Lung microvascular endothelial cell (primary cell): Measurements from ENCODE around the gene PLCB2. TPM values are rescaled to one million over a fixed set of nuclear protein-coding genes. Genes with fewer than 3 reads are reported as not detected.
A peak's percentile ranks its signal among the peaks of the same experiment; 100 is the strongest.

Experiments used
- DNase-seq, 2 donors: peaks; one replicate each; pipeline versions ENCODE4 v3.0.0 to v3.0.0-alpha.2; 2010; ENCODE audit warnings: low read depth in 2 of 2
- total RNA-seq: library from RNA; depleted of rRNA; stranded (reverse); fragments of >200 nt; gene quantifications from 2 replicates; pipeline ENCODE4 v1.2.1, GENCODE V29; 2014

The PLCB2 gene
- total RNA-seq, 1 donor from 2014 or later = under 0.01 TPM

DNA sequence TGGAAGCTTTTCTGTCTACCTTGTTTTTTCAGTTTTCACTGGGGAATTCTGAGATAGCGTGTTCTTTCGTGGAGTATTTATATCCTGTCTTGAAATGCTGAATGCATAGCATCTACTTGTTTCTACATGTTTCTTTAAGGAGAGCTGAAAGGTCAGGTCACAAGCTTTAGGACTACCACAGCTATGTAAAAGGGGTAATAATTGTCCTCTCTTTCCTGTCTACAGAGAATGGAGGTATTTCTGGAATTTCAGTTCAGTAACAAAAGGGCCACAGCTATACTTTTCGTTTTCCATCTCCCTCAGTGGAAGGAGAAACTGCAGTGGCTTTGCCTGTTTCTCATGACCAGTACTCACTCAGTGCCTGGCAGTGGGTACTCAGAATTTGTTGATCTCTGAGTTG, 20.4 kb upstream of the PLCB2 start:
- peak in 1 of 2 donors; percentile 37 for DNase-seq

DNA sequence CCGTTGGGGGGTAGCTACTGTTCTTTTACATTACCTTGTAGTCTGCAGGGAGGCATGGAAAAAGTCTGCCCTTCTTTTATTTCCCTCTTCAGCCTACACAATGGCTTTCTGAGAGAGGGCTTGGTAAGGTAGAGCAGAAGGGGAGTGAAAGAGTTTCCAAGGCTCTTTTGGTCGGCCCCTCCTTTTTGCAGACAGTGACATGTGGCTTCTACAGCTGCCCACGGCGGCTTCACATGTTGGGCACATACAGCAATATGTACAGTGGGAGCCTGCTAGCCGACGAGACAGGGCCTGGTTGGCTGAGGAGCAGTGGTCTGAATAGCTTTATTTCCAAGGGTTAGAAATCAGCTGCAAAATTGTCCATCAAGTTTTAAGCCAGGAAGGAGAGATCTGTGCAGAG, 19.7 kb upstream of the PLCB2 start:
- no peak for DNase-seq

DNA sequence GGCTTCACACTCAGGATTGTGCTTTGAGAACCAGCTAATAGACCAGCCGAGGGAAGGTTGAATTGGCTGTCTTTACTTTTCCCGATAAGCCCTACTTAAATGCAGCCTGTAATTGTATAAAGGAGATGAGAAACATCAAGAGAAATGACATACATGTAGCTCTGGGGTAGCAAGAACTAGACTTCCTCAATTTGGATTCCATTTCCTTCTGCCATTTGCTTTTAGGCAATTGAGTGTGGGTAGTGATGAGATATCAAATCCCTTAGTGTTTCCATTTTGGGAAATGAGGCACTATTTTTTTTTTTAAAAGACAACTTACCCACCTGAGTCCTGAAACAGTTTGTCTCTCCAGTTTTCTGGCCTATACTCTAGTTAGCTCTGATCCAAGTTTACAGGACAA, 18.0 kb upstream of the PLCB2 start:
- DNase-seq = no peak

DNA sequence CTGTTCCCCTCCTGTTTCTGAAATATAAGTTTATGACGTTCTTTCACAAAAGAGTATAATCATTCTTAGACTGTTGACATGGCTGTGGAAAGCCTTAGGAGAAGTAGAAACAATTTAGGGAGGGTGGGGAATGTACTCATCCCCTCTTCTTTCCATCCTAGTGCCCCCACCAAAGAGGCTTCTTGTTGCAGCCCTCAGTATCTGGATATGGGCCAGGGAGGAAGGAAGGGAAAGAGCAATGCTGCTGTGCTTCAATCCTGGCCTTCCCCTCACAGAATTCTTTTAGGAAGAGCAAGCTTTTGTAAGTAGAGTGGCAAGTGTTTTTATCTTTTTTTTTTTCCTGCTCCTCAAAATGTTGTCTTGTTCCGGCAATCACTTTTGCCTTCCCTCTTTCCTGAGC, 17.5 kb upstream of the PLCB2 start:
- DNase-seq = peak; percentile 49 to 56

DNA sequence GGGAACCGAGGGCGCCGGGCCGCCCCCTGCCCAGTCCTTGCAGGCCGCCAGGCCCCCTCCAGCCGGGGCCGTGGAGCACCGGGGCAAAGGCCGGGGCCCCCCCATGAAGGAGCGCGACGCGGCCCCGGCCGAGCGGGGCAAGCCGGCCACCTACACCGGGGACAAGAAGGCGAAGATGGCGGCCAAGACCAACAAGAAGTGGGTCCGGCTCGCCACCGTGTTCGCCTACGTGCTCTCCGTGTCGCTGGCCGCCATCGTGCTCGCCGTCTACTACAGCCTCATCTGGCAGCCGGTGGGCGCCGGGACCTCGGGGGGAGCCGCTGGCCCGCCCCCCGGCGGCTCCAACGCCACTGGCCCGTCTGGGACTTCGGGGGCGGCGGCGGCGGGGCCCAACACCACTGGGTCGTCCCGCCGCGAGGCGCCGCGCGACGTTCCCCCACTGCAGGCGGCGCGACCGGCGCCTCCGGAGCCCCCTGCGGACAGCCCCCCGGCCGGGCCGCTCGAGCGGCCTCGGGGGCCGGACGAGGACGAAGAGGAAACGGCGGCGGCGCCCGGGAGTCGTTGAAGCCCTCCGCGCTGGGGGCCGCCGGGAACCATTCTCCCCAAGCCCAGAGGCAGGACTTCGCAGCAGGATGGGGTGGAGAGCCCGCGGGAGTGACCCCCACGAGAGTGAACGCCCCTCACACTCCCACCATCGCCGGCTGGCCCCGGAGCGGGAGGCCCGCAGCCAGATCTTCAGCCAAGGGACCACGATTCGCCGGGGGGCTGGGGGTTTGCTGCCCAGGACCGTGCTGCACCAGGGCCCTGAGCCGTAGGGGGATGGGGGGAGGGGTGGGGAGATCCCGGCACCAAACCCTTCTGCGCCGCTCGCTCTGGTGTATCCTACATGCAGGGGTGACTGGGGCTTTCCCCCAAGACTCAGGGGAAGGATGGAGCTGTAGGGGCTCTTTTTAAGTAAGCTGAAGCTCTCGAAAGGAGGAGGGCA, 16.5 kb upstream of the PLCB2 start:
- DNase-seq = peak; percentile 38 to 44

DNA sequence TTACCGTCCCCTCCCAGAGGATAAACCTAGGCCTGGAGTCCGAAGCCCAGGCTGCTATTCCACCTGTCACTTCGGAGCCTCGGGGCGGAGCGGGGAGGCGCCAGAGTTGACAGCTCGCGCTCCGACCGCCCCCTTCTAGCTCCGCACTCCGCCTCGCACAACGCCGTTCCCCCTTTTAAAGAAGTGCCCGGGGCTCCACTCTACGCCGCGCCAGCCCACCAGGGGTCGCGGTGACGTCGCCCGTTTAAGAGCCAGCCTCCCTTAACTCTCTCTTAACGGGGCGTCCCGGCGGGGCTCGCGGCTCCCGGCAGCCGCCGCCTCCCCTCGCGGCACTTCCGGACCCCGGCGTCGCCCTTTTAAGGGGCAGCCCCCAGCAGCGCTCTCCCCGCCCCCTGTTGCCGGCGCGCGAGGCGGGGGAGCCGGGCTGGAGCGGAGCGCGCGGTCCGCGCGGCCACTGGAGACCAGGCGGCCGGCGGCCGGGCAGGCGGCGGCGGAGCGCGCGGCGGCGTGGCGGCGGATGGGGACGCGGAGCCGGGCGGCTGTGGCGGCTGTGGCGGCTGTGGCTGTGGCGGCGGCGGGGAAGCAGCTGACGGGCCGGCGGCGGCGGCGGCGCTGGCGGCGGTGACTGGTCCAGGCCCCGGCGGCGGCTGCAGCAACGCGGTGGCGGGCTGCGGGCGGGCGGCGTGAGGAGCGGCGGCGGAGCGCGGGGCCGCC, 15.7 kb upstream of the PLCB2 start, which contains the start of gene INAFM2:
TSS of gene INAFM2 (plus strand) at position 454 of the 714 bp plus-strand sequence. CDS start 364 bp downstream, outside the sequence.
- peak; percentile 97 to 98 for DNase-seq

DNA sequence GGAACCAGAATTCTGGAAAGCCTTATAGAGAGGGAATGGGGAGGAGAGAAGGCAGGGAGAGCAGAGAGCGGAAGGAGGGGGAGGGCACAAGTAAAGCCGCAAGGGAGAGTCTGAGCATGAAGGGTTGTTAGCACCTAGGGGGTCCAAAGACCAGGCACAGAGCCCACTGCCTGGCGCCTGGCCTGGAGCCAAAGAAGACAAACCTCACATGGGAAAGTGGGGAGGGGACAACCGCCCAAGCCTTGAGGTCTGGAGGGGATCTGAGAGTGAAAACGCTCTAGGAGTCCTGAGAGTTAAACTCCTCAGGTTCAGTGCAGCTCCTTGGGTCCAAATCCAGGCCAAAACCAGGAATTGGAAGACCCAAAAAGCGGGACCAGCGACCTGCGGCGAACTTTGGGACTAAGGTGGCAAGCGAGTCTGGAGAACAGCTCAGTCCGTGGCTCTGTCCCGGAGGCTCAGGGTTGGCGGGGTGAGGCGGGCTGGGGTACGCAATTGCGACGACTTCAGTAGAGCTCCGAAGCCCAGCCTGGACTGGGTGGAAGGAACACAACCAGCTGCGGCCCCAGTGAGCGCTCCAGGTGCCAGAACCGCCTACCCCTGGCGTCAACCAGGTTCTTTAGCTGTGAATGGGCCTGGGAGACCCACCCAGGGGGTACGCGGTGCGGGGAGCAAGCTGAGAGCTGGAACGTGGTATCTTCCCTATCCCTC, 14.9 kb upstream of the PLCB2 start:
- DNase-seq = no peak

DNA sequence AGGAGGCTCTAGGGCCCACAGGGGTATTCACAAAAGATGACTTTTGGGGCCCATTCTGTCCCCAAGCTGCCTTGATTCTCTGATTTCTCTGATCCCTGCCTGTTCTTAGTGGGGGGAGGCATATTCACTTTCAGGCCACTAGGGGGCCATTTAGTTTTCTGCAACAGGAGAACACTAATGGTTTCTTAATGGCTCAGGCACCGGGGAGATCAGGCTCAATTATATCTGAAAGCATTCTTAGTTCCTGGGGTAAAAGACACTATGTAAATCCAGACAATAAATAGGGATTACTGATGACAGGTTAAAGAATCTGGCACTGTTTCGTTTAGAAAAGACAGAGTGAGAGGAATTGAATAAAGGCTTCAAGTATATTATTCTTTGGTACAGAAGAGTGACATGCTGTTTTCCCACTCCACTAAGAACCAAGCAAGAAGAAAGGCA, 13.2 kb upstream of the PLCB2 start:
- DNase-seq = peak; percentile 71 to 74

DNA sequence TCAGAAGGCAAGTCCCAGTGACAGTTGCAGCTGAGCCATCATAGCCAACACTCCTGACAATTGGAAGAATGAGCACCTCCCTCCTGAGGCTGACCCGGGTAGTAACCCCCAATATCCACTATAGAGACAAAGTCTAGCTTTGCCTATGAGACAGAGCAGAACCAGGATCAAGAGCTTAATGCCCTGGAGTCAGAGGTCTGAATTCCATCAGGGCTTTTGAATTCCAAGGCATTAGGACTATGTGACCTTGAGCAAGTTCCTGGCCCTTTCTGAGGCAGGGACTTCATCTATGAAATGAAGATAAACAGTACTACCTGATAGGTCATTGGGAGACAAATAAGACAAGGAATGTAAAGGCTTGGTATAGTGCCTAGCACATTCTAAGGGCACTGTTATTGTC, 12.7 kb upstream of the PLCB2 start:
- DNase-seq = no peak

DNA sequence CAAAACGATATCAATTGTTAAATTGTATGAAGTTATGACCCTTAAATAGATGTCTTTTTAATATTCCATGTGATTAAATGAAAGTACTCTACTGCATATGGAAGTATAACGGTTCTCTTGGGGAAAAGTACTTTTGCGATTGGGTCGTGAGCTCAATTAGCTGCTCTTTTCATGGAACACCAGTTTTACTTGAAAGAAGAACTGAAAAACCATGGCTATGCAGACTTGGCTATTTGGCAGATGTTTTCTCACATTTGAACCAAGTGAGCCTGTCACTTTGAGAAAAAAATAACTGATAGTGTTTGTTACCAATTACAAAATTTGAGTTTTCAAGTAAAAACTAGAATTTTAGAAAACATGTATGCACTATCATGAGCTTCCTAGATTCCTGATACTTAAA, 9.8 kb upstream of the PLCB2 start:
- no peak for DNase-seq

DNA sequence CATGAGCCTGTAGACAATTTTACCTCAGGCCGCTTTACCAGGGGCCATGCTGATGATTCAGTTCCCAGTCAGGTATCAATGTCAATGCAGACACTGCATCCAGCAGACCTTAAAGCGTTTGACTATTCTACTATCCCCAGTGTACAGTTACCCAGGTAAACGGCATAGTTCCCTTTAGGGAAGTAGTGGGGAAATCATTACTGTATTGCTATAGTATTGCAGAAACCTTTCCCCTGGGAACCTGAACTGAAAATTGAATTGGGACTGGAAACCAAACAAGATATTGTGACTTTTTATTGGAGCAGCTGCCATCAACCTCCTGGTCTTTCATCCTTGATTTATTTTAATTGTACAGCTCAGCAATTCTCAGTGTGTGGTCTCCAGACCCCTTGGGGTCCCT, 9.2 kb upstream of the PLCB2 start:
- DNase-seq = no peak

DNA sequence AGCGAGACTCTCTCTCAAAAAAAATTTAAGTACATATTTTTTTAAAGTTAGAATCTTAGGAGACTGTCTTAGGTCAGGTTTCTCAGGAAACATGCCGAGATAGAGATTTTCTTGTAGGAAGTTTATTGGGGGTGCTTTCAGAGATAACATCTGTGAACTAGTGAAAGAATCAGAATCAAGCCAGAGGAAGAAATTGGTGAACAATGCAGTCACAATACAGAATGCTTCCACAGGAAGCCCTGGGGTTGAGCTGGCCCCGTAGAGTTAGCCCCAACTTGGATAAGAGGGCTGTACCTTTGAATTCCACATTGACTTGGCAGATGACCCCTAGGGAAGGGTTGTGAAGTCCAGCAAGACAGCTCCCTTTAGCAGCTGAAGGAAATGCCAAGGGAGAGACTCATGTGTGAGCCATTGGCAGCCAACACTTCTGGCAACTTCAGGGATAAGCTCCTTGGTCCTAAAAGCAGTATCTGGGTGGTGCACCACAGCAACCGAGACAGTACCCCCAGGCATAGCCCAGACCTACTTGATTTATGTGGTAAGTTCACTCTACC, 7.1 kb upstream of the PLCB2 start:
- DNase-seq = peak in 1 of 2 donors; percentile 78

DNA sequence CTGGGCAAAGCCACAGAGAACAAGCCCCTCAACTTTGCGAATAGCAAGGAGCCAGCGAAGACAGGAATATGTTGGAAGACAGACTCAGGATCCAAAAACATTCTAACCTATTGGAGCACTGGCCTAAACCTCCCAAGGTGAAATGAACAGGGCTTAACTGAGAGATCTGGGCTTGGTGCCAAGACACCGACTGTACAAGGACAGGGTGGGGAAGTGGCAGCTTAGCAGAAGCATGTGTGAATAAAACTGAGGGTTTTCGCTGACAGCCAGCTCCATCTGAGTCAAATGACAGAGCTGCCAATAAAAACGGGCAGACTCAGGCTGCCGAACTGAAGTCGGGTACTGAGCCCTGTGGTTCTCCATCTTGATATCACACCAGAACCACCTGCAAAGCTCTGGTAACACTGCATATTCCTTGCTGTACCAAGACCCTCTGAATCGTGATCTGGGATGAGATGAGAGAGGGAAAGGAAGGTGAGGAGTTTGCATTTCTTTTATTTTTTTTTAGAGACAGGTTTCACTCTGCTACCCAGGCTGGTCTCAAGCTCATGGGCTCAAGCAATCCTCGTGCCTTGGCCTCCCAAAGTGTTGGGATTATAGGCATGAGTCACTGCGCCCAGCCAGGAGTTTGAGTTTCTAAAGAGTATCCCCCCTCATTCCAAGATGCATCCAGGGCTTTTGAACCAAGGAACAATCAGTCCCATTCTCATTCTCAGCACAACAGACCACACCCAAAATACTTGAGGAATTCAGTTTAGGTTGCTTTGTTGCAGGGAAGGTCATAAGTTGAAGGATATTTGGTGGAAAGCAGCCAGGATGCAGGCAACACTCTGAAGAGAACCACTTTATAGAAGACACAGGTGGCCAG, 6.0 kb upstream of the PLCB2 start:
- peak; percentile 41 to 58 for DNase-seq

DNA sequence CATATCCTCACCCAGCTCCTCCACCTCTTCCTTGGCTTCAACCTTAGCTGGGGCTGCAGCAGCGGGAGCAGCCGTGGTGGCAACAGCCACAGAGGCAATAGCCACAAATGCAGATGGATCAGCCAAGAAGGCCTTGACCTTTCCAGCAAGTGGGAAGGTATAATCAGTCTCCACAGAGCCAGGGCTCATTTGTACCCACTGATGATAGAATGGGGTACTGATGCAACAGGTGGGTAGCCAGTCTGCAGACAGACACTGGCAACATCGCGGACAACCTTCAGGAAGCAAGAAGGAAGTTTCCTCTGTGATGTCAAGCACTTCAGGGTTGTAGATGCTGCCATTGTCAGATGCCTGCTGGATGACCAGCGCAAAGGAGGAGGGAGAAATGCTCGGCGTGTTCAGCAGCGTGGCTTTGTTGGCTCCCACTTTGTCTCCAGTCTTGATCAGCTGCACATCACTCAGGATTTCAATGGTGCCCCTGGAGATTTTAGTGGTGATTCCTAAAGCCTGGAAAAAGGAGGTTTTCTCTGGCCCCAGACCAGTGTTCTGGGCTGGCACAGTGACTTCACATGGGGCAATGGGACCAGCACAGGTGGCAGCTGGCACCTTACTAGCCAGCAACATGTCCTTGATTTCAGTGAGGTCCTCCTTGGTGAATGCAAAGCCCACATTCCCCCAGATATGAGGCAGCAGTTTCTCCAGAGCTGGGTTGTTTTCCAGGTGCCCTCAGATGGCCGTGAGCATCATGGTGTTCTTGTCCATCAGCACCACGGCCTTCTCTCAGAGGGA, 4.8 kb upstream of the PLCB2 start:
- no peak for DNase-seq

DNA sequence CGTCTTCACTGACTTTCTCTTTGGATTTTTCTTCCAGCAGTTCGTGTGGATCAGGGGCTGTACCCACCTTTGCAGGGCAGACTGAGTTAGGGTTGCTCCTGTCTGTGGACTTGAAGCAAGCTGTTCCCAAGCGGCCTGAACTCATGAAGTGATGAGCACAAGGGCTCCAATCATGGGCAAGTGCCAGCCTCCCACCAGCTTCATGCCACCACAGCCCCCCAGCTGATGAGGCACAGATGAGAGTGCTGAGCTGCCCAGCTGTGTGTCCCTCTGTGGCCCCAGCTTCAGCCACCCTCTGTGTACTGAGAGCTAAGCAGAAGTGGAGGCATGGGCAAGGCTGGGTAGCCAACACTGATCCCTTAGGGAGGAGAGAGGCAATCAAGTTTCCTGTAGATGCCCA, 3.3 kb upstream of the PLCB2 start:
- no peak for DNase-seq

DNA sequence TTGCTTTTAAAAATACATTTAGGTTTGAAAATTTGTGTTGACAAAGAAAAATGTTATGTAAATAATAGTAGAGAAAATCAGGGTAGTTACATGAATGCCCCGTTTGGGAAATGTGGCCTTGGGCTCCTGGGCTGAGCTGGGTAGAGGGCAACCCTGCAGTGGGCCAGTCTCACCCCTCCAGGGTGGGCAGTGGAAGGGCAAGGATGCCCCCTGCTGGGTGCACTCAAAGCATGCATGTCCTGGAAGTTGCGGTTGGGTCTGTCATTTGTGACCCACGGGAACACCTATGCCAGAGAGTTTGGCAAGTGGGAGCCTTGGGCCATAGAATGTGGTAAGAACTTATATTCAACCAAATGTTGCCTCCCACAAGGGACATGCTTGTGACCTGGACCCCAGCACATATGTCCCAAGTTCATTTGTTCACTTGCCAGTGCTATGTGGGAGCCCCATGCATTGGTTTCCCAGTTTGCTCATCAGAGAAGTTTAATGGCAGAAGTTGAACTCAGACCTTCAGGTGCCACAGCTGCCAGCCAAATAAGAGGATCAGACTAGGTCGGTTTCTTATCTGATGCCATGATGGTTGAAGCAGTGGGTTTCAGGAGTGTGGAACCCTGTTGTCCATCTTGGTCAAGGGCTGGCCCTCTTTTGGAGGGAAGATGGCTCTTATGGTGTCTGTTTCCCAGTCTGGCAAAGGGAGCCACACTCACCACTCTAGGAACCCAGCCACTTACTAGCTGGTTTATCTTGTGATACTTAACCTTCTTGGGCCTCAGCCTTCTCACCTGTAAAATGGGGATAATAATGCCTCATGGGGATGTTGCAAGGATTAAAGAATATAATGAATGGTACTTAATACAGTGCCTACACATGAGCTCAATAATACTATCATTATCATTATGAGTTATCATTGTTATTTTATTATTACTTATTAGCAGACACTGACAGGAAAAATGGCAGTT, 2.5 kb upstream of the PLCB2 start:
- peak; percentile 51 to 74 for DNase-seq

DNA sequence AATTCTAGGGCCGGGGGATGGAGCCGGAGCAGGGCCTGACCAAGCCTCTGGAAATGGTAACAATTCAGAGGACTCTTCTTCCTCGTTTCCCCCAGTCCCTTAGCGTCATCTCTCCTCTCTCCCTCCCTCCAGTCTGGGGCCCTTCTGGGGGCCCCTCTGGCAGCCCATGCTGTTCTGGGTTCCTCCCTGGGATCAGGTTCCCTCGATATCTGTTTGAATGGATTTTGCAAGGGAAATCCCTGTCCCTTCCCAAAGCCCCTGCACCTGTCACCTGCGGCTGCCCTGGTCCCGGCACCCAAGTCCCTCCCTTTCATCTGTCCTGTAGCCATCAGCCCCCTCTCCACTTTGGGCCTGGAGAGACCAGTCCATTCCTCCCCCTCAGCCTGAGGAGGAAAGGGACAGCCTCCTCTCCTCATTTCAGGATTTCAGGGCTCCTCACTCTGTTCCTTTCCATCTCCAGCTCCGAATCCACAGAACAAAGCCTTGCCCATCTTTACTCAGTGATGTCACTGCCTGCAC, 1.7 kb upstream of the PLCB2 start:
- no peak for DNase-seq

DNA sequence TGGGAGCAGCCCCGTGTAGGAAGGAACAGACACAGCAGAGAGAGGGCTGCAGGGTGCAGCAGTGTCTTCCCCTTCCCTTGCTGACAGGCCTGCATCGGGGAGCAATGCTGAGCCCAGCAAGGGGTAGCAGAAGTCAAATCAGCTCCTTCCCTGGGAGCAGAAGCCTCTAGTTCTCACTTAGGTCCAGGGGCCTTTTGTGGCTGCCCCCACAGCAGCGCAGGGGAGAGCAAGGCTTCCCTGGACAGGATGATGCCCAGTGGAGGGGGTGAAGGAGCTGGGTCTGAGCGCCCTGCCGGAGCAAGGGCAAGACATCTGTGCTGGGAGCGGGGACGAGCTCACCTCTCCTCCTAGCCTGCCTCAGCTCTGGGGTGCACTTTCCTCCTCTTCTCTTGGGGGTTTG, 827 bp downstream of the PLCB2 start:
- DNase-seq = no peak
